HUDEP-2 (cell line): ENCODE results near the gene ADIRF.
"Not testable (repeated sequence)": the region's sequence is repeated elsewhere in the genome, so short reads cannot be mapped to it uniquely, and the experiment has no call there.

Source experiments
- DNase-seq, 76 experiments: peaks; one replicate each; lab custom pipeline; 2025; ENCODE audit not compliant: unreplicated experiment in 76 of 76; lab: John Stamatoyannopoulos, UW

The ADIRF gene

GRCh38 chr10:86976362-86977056 lies 8.2 kb downstream of the ADIRF start:
- no peak for DNase-seq

GRCh38 chr10:86978457-86978856 lies 10.2 kb downstream of the ADIRF start:
- not testable (repeated sequence) for DNase-seq

- DNase-seq: no peak
Observed at GRCh38 chr10:86979296-86979818, 11.1 kb downstream of the ADIRF start.

GRCh38 chr10:86979977-86980448 lies 11.7 kb downstream of the ADIRF start:
- no peak for DNase-seq

- peak in 16 of 76 experiments; percentile 6 to 39 (median 20) for DNase-seq
Observed at GRCh38 chr10:86981020-86981419, 12.7 kb downstream of the ADIRF start.

- DNase-seq: no peak
Observed at GRCh38 chr10:86981716-86982115, 13.4 kb downstream of the ADIRF start.

GRCh38 chr10:86984498-86984897 lies 16.2 kb downstream of the ADIRF start:
- not testable (repeated sequence) for DNase-seq

GRCh38 chr10:86988520-86988919 lies 20.2 kb downstream of the ADIRF start:
- no peak for DNase-seq

GRCh38 chr10:86991362-86991761 lies 23.1 kb downstream of the ADIRF start:
- DNase-seq: not testable (repeated sequence)

- DNase-seq: no peak
Observed at GRCh38 chr10:86992456-86992855, 24.2 kb downstream of the ADIRF start.

- no peak for DNase-seq
Observed at GRCh38 chr10:86992929-86993328, 24.6 kb downstream of the ADIRF start.

- not testable (repeated sequence) for DNase-seq
Observed at GRCh38 chr10:86999802-87000403, 31.6 kb downstream of the ADIRF start.

GRCh38 chr10:87000491-87000890 lies 32.2 kb downstream of the ADIRF start:
- DNase-seq: no peak

- peak in 2 of 76 experiments; percentile 1 for DNase-seq
Observed at GRCh38 chr10:87007124-87007523, 38.8 kb downstream of the ADIRF start.

- DNase-seq: not testable (repeated sequence)
Observed at GRCh38 chr10:87007674-87008073, 39.4 kb downstream of the ADIRF start.

- DNase-seq: not testable (repeated sequence)
Observed at GRCh38 chr10:87008303-87008702, 40.0 kb downstream of the ADIRF start.

- DNase-seq: not testable (repeated sequence)
Observed at GRCh38 chr10:87009134-87009696, 40.9 kb downstream of the ADIRF start.

GRCh38 chr10:87013528-87013927 lies 45.2 kb downstream of the ADIRF start:
- not testable (repeated sequence) for DNase-seq

GRCh38 chr10:87014986-87015716 lies 46.9 kb downstream of the ADIRF start:
- not testable (repeated sequence) for DNase-seq

- not testable (repeated sequence) for DNase-seq
Observed at GRCh38 chr10:87018127-87018526, 49.8 kb downstream of the ADIRF start.

- DNase-seq: not testable (repeated sequence)
Observed at GRCh38 chr10:87019066-87019465, 50.8 kb downstream of the ADIRF start.
